Endometrium (tissue), 2 donors: ENCODE data around the gene PLD1.
A peak's percentile ranks its signal among the peaks of the same experiment; 100 is the strongest.
"Not testable (repeated sequence)": the region's sequence is repeated elsewhere in the genome, so short reads cannot be mapped to it uniquely, and the experiment has no call there.

Experiments used
- FAIRE-seq: peaks from 2 replicates; lab custom pipeline; 2012; peaks lifted over from hg19 to GRCh38; lab: Jason Lieb, UNC
- donor health status: control.
- donor health status: control.

PLD1 gene

DNA sequence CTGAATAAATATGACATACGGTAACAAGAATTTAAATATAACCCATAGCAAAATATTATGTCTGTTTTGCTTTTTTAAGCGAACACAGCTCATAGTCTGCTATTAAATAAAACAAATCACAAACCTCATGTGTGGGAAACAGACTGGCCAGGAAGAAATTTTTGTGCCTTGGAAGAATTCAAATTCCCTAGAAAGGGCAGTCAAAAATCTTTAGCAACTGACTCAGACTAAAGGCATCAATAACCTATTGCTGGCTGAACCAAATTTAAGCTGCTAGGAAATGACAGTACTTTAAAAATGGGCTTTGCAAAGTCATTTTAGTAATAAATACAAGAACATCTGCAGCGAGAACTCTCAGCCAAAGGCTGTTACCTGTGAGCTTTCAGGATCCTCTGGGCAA is 151.4 kb downstream of the PLD1 start:
- no peak for FAIRE-seq

DNA sequence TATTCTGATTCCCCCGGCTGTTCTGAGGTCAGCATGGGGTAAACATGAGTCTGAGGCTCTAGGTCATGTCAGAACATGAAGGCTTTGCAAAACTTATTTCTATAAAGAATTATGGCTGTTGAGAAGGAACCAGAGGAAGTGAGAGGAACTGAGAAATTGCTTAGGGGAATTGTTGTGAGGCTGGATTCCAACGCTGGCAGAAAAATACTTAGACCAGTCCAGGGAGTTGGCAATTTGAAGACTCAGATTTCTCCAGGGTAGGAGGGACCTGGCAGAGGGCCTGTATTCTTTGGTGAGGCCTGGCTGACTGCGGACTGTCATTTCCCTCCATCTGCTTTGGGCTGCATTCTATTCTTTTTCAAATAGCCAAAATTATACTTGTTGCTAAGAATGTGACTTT is 155.5 kb downstream of the PLD1 start:
- no peak for FAIRE-seq

DNA sequence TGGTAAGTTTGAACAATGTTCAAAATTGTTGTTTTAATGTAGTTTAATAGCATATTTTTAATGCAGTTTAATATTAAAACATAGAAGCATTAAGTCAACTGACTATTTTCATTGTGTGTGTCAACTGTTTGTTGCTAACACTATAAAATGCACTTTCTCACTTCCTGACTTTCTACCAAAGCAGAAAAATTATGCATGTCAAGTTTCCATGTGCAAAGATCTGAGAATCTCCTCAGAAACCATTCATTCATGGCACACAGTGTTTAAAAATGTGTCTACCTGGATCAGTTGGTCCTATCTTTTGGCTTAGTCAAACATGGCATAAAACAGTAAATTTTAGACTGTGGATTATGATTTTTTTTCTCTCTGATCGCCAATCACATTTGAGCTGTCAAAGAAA is 156.0 kb downstream of the PLD1 start:
- no peak for FAIRE-seq

DNA sequence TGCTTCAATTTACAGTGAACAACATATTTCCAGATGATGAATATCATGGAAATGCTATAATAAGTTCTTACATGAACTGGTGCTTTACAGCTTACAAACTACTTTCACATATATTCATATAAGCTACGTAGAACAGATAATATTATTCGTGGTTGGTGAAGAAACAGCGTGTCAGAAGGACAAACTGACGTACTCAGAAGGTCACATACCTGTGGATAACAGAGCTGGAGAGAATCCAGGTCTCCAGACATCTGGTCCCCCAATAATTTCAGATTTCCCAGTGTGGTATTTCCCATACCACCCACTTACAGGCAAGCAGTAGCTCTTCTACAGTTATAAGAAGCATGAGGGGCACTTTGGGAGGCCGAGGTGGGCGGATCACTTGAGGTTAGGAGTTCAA is 156.6 kb downstream of the PLD1 start:
- FAIRE-seq, result no peak

DNA sequence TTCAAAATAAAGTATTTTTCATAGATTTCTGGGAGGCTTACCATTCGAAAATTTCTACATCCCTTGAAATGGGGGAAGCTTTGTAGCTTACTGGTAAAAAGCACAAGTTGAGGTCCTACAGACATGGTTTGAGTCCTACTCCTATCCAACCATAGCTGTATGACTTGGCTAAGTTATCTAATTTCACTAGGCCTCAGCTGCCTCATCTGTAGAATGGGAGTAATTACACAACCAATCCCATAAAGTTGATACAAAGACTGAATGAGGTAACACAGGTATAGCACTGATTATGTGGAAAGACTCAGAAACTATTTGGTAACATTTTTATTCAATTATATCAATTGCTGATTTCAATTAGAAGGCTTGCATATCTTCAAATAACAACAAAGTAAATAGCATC is 157.4 kb downstream of the PLD1 start:
- no peak for FAIRE-seq

DNA sequence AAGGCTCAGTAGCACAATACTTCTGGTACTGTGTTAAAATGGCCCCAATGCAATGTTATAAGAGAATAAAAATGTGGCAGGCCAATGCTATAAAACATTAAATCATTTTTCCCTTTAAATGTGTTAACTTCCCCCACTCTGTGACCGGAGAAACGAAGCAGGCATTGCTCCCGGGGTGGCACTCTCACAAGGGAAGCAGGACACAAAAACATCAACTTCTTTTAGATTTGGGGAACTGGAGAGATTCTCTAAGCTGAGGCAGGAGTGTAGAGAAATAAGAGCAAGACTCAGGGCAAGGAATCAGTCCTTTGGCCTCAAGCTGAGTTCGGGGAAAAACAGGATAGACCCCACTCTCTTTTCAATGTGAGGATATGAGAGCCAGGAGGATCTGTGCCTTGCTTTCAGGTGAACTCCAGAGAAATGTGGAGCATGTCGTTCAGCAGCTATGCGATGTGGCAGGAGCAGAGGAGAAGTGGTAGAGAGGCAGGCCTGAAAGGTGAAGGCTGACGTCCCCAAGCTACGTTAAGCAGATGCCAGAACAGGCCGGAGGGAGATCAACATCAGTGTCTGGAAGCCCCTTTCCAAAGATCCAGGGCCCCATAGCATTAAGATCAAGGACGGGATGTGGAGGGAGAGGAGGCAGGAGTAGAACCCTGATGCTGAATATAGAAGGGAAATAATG is 160.2 kb downstream of the PLD1 start:
- FAIRE-seq, result no peak

DNA sequence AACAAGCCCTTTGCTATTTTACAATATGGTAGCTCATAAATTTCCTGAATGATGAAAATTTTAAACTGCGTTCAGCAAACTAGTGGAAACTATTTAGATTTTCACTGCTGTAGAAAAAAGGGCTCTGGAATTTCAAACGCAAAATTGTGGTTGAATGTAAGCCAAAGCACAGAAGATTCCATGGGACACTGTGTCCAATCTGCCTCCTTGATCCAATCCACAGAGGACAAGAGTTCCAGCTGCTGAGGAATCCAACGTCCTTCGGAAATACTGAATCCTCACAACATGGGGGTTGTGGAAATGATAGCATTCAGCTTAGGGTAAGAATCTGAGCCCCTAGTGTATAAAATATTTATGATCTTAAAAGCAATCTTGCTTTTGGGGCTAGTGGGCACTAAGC is 161.0 kb downstream of the PLD1 start:
- no peak for FAIRE-seq

DNA sequence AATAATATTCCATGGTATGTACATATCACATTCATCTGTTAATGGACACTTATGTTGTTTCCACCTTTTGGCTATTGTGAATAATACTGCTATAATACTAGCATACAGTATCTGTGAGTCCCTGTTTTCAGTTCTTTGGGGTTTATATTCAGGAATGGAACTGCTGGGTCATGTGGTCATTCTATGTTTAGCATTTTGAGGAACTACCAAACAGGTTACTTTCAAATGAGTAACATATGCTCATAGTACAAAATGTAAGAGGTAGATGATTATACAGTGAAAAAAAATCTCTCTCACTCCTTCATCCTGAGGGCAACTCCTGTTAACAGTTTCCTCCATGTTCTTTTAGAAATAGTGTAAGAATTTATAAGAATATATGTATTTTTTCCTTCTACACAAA is 162.2 kb downstream of the PLD1 start:
- FAIRE-seq, result no peak

DNA sequence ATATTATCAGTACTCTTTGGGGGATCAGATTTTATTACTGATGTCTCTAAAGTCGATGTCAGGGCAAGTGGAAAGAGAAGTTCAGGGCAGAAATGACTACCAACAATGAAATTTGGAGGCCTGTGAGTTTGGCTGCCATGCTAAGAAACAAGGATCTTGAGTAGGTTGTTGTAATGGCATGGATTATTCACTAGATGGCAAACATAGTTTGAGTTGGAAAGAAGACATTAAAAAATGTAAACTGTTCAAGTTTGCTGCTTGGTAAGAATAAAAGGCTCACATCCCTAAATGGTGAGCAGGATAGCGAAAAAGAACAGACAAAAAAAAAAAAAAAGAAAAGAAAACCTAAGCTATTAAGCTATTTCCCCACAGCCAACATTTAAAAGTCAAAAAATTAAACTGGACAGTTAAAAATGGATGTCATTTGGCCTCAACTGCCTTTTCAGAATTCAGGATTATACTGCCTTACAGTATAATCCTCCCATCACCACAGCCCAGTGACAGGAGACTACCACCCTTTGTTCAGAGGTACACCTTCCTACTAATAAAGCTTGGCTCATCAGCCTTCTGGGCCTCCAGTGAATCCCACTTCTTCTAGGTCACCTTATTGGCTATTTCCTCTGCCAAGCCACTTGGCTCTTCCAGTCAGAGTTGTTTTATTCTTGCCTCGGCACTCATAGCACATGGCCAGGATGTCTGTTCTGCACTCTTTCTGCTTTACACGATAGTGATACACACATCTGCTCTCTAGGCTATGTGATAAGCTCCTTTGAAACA is 163.7 kb downstream of the PLD1 start:
- peak; percentile 82 for FAIRE-seq

DNA sequence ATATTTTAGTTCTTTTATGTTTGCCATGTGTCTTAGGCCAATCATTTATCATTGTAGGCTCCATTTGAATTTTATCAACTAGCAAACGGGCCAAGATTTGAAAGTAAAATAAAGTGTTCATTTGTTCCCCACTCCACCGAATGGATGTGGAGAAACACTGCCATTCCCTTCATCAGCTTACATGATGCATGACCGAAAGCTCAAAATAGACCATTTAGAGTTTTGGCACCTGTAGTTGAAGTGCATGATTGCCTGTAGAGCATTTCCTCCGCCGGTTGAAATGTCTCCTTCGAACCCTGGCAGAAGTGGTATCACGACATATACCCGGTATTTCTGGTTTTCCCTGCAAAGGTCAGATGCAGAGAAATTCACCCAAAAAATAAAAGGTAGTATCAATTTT is 165.6 kb downstream of the PLD1 start:
- FAIRE-seq, result no peak

DNA sequence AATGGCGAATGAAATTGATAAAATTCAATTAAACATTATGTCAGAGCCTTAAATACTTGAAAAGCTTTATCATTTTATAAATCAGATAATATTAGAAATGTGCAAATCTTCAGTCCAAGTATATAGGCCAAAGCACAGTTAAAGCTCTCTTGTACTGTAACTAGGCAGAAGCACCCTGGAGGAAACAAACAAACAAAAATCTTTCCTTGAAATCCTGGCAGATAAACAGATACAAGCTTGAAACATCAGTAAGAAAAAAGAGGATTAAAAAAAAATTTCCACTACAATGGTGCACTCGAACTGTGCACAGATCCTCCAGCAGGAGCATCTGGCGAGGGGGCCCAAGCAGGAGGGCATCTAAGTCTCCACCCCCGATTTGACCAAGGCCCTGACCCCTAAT is 166.6 kb downstream of the PLD1 start:
- no peak for FAIRE-seq

DNA sequence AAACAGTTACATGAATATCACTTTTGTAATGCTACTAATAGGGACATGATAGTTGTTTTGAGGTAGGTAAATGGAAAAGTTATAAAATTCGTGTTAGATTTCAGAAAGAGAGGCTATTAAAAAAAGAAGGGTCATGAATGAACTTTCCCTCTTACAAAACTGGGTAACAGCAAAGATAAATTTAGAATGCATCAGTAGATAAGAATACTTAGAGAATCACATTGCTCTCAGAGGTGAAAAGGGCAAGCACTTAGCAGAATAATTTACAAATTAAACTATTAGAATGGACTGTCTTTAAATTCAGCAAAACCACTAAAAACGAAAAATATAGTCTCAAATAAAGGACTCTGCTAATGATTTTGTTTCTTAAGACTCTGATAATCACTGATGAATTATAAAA is 167.2 kb downstream of the PLD1 start:
- FAIRE-seq, result no peak

DNA sequence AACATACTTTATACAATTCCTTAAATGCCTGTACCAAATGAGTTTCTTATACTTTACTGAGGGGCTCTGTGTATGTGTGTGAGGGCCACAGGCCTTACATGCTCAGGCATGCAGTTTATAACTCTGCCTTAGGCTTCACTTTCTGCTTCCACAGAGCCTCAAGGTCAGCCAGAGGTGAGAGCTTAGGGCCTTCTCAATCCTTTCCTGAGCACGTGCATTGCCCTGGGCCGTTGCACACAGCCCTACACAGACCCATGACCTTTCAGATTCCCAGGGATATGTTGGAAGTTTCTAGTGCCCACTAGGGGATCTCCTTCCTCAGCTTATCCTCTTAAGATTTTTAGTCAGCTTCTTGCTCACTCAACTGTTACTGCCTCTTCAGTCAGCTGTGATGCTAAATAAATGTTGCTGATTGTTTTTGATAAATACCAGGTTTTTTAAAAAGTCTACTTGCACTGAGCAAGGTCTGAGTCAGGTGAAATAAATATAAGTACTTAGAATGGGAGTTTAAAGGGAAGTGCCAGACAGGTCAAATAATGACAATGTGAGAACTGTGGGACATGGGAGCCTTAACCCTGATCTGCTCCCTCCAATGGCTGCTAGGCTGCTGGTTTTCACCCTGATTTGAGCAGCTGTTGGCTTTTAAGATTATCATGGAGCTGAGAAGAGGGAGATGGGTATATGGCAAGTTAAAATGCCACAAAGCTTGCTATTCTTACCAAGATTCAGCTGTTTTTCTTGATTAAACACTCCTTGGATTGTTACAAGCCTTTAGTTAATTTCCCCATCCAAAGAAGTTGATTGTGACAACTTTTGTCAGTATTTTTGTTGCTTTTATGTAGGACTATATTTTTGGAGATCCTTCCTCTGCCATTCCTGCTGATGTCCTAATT is 169.5 kb downstream of the PLD1 start:
- FAIRE-seq, result no peak

DNA sequence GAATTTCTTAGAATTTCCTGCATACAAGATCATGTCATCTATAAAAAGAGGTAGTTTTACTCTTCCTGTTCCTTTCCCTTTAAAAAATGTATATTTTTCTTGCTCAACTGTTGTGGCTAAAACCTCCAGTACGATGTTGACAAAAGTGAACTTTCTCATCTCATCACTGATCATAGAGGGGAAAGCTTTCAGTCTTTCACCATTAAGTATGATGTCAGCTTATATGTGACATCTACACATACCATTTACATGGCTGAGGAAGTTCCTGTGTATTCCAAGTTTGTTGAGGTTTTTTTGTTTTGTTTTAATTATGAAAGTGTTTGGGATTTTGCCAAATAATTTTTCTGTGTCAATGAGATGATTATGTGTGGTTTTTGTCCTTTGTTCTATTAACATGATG is 173.6 kb downstream of the PLD1 start:
- no peak for FAIRE-seq

DNA sequence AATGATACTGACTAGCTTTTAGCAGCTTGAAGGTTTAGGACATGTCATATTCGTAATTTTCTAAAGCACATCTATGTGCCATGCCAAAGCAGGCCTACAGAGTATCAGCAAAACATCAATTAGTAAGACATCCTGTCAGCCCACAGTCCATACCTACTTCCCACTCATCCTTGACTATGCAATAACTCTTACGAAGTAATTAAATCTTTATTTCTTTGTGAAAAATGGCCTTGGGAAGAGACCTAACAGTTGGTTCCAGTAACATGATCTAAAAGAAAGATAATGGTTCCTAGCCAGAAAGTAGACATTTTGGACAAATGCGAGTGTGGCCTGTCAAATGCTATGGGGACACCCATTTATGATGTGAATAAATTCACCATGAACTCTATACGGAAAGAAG is 177.5 kb downstream of the PLD1 start:
- no peak for FAIRE-seq

DNA sequence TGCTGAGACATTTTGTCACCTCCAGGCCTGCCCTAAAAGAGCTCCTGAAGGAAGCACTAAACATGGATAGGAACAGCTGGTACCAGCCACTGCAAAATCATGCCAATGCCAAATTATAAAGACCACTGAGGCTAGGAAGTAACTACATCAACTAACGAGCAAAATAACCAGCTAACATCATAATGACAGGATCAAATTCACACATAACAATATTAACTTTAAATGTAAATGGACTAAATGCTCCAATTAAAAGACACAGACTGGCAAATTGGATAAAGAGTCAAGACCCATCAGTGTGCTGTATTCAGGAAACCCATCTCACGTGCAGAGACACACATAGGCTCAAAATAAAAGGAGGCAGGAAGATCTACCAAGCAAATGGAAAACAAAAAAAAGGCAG is 183.5 kb downstream of the PLD1 start:
- FAIRE-seq, result not testable (repeated sequence)

DNA sequence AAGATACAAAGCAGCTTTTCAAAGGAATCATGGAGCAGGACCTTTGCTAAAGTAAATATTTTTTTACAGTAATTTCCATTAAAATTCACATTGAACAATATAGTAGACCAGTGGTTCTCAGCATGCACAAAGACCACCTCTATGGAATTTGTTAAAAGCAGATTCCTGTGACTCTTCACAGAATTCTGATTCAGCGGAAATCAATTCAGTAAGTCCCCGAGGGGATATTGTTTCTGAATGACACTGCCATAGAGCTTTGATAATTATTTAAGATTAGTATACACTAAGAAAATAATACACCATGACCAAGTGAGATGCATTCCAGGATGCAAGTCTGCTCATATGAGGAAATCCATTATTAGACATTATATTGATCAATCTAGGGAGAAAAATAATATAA is 188.2 kb downstream of the PLD1 start:
- no peak for FAIRE-seq

DNA sequence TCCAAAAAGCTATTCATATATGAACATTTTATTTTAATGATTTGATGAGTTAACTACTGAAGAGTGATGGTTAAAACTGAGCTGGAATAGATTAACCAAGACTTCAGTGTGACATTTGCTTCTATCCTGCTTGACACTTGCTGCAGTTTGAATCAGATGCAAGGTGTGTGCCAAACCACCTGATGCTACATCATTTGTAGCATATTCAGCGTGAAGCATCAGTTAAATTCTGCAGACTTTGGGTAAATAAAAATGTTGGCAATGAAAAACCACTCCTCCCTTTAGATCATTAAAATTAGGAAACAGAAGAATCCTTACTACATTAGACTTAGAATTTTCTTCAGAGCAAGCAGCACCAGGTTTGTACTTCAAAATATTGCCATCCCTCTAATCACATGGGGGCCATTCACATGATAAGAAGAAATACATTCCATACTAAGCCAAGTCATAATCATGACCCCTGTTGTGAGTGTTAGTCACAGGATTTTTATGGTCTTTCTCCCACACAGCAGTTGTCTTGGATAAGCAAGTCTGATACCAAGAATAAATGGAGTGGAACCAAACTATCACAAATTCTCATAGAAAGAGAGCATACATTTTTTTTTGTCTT is 189.4 kb downstream of the PLD1 start:
- FAIRE-seq, result peak; percentile 35

DNA sequence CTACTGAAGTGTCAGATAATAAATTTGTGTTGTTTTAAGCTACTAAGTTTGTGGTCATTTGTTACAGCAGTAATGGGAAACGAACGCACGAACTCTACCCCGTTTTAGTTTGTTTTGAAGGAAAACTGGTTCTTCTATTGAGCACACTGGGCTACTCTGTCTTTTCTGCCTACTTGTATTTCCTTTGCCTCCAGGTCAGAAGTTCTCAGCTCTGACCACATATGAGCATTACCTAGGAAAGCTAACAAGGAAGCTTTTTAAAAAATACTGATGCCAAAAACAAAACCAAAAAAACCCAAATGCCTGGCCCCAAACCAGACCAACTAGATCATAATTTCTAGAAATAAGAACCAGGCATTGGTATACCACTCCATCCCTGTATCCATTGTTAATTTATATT is 193.5 kb downstream of the PLD1 start:
- no peak for FAIRE-seq

DNA sequence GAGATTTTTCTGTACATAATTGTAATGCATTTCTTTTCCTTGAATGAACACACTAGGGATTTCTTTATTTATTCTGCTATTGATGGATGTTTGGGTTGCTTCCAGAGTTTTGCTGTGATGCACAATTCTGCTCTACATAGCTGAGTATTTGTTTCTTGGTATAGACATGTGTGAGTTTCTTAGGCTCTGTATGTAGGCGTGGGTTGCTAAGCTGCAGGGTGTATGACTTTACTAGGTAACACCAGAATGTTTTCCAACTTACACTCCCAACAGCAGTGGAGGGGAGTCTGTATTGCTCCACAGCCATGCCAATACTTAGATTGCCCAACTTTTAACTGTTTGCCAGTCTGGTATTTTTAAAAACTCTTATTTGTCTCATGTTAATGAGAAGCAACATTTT is 194.6 kb downstream of the PLD1 start:
- FAIRE-seq, result no peak

DNA sequence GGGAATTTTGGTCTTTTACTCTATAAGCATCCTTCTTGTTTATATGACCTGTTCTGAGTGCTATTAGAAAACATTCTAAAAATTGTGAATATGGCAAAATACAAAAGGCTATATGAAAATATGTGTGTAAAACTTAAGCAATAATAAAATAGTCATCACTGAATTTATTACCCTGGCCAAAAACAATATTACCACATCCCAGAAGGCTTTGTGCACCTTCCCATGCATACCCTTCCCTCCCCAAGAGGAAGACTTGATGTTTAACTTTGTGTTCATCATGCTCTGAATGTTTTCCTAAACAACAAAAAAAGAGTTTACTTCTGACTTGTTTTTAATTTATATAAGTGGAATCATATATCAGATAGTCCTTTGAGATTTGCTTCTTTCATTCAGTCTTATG is 195.0 kb downstream of the PLD1 start:
- peak; percentile 80 for FAIRE-seq

DNA sequence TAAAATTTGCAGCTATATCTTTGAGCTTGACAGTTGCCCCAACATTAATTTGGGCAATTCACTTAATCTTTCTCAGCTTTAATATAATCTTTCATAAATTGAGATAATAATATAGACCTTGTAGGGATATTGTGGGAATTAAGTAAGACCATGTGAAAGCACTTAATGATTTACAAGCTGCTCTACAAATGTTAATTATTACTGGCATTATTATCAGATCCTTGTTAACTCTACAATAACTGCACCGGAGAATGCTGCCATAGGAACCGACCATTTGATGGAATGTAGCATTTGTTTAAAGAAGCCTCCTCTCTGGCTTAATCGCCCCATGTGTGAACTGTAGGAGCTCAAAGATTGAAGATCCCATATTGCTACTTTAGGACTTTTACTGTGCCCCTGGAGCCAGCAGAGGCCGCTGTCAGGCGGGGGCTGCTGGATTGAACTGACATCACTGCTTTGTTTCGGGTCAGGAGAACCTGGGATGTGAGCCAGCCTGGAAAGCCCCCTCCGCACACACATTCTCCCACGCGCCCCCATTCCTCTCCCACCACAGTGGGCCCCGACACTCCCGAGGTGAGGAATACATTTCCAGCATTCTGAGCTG is 195.9 kb downstream of the PLD1 start:
- no peak for FAIRE-seq
